GM23248 (cell line): Measurements from ENCODE around the gene HHIPL2.

ENCODE experiments used
- EZH2 ChIP-seq: fragments of 200-600 bp; sonication (generic); IDR thresholded peaks from 2 replicates; pipeline ENCODE4 v1.6.1; 2018; ENCODE audit warnings: antibody characterized with exemption, mild to moderate bottlenecking; ENCODE audit not compliant: insufficient read depth, poor library complexity, severe bottlenecking
- EZH2phosphoT487 ChIP-seq: fragments of 200-600 bp; sonication (generic); IDR thresholded peaks from 2 replicates; pipeline ENCODE4 v1.6.1; 2018; ENCODE audit warnings: antibody characterized with exemption, moderate library complexity, mild to moderate bottlenecking, low read depth; ENCODE audit not compliant: insufficient read depth

DNA sequence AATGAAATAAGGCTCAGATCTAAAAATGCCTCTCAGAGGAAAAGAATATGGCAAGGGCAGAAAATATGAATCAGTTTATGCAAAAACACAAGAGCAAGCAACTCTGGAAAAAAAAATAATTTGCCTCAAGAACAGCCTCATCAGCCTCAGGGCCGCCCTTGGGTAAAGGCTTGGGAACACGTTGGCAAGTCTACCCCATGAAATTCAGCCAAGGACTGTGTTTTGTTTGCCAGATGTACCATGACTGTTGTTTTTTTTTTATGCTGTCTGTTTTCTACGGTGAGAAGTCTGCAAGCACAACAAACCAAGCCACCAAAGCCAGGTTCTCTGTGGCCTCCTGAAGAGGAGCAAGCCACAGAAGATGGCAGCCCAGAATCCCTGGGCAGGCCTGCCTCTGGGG, 18.0 kb downstream of the HHIPL2 start:
- TF ChIP-seq EZH2phosphoT487 (no peak), EZH2 (no peak)
